Testis (tissue), 2 donors: ENCODE measurements around the gene HES2.

ENCODE experiments used
- CTCF ChIP-seq, 3 experiments: fragments of 450-650 bp in 2 of 3; fragments of 200-600 bp in 1 of 3; sonication (generic) in 1 of 3; IDR thresholded peaks; one replicate each; pipeline ENCODE4 v1.5.1; 2016 to 2019; ENCODE audit warnings: antibody characterized with exemption in 3 of 3, mild to moderate bottlenecking in 2 of 3, moderate library complexity in 1 of 3
- POLR2A ChIP-seq: fragments of 450-650 bp; IDR thresholded peaks from one replicate; pipeline ENCODE4 v1.6.1; 2017; ENCODE audit warnings: antibody characterized with exemption, mild to moderate bottlenecking, moderate library complexity

- TF ChIP-seq CTCF (IDR thresholded peaks at IDR 0.05): no peak
- no peak for TF ChIP-seq POLR2A
Measured at GRCh38 chr1:6464915-6465314, 45.2 kb upstream of the HES2 start.
